ENCODE data around the gene CEMP1. TPM values are rescaled to one million over a fixed set of nuclear protein-coding genes. Genes with fewer than 3 reads are reported as not detected.
"Not testable (repeated sequence)": the region's sequence is repeated elsewhere in the genome, so short reads cannot be mapped to it uniquely, and the experiment has no call there.

CEMP1 gene
- total RNA-seq, 1 donor from 2014 or later: not detected

DNA sequence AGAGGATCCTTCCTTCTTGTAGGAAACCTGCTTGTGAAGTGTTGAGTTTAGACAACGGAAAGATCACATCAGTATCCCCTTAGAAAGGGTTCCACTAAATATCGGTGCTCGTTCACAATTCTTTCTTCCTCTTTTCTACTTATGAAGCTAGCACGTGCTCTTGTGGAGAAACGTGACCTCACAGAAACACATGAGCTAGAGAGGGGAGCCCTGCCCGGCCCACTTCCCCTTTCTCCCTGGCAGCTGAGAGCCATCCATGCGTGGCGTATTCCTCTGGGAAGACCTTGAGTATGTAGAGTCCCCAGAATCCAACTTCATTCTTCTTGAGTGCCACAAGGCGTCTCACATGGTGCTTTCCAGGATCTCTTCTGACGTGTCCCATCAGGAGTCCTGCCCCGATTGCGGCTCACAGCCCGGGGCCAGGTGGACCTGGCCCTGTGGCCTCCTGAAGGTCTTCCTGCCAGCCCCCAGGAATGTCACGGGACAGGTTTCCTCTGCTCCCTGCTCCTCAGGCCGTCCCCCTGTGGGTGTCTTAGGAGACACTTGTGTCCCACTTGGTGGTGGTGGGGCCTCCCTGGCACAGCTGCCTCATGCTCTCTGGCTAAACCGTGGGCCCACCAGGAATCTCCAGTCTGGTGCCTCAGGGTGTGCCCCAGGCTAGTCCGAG lies 29.1 kb upstream of the CEMP1 start:
- not testable (repeated sequence) for H3K9ac ChIP-seq (ENCODE audit: low read depth in 1 of 3, low read length in 3 of 3); H3K4me1 ChIP-seq (ENCODE audit: control insufficient read depth in 3 of 3, insufficient read depth in 3 of 3, low read length in 3 of 3); H3K27me3 ChIP-seq (ENCODE audit: control insufficient read depth in 3 of 3, insufficient read depth in 3 of 3, low read length in 3 of 3); H3K4me3 ChIP-seq (ENCODE audit: low read length in 3 of 3); H3K9me3 ChIP-seq (ENCODE audit: control insufficient read depth in 3 of 3, low read length in 3 of 3); H3K27ac ChIP-seq (ENCODE audit: low read depth, low read length); H3K36me3 ChIP-seq (ENCODE audit: control insufficient read depth in 3 of 3, insufficient read depth in 3 of 3, low read length in 3 of 3)

DNA sequence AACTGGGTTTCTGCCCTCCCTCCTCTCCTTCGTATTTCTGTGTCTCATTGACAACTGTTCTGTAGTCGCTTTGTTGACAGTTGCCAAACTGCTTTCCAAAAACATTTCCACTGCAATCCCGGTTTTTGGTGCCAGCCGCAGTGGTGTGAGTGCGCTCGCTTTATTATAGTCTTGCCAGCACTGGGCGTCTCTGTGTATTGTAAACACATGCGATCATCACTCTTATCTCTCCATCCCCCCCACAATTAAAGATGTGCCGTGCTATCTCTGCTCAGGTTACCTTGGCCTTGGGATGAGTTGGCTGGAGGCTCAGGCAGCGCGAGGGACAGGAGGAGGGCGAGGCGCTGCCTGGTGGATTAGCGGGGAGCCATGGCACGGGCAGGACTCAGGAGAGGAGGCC lies 25.9 kb upstream of the CEMP1 start:
- not testable (repeated sequence) for H3K36me3 ChIP-seq (ENCODE audit: control insufficient read depth in 3 of 3, insufficient read depth in 3 of 3, low read length in 3 of 3); H3K9me3 ChIP-seq (ENCODE audit: control insufficient read depth in 3 of 3, low read length in 3 of 3); H3K27me3 ChIP-seq (ENCODE audit: control insufficient read depth in 3 of 3, insufficient read depth in 3 of 3, low read length in 3 of 3); H3K4me1 ChIP-seq (ENCODE audit: control insufficient read depth in 3 of 3, insufficient read depth in 3 of 3, low read length in 3 of 3); H3K9ac ChIP-seq (ENCODE audit: low read depth in 1 of 3, low read length in 3 of 3); H3K4me3 ChIP-seq (ENCODE audit: low read length in 3 of 3); H3K27ac ChIP-seq (ENCODE audit: low read depth, low read length)

DNA sequence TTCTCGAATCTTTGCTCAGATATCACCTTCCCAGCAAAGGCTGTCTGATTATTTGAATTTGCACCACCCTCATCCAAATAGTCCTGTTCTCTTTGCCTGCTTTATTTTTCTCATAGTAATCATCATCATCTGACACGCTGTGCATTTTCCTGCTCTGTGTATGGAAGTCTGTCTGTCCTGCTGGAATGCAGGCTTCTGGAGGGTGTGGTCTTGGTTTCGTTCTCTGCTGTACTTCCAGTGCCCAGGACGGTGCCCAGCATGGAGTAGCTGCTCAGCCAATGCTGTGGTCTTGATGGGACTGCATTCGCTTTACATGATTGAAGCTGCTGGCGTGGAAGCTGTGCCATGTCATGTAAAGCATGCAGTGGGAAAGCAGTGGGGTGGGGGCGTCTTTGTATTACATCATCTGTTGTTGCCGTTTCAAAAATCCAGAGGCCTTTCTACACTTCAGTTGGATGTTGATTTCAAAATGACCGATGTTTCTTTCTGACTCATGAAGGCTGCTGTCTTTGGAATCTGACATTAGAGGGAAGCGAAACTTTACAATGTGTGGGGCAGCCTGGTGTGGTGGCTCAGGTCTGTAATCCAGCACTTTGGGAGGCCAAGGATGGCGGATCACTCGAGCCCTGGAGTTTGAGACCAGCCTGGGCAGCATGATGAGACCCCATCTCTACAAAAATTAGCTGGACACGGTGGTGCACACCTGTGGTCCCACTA lies 23.7 kb upstream of the CEMP1 start:
- H3K9me3 ChIP-seq (ENCODE audit: control insufficient read depth in 3 of 3, low read length in 3 of 3); H3K27me3 ChIP-seq (ENCODE audit: control insufficient read depth in 3 of 3, insufficient read depth in 3 of 3, low read length in 3 of 3); H3K36me3 ChIP-seq (ENCODE audit: control insufficient read depth in 3 of 3, insufficient read depth in 3 of 3, low read length in 3 of 3); H3K4me1 ChIP-seq (ENCODE audit: control insufficient read depth in 3 of 3, insufficient read depth in 3 of 3, low read length in 3 of 3); H3K4me3 ChIP-seq (ENCODE audit: low read length in 3 of 3); H3K27ac ChIP-seq (ENCODE audit: low read depth, low read length); H3K9ac ChIP-seq (ENCODE audit: low read depth in 1 of 3, low read length in 3 of 3): not testable (repeated sequence)

GRCh38 chr16:2551420-2551889 lies 20.2 kb upstream of the CEMP1 start:
- H3K27me3 ChIP-seq (ENCODE audit: control insufficient read depth in 3 of 3, insufficient read depth in 3 of 3, low read length in 3 of 3); H3K27ac ChIP-seq (ENCODE audit: low read depth, low read length); H3K9me3 ChIP-seq (ENCODE audit: control insufficient read depth in 3 of 3, low read length in 3 of 3): not testable (repeated sequence)

DNA sequence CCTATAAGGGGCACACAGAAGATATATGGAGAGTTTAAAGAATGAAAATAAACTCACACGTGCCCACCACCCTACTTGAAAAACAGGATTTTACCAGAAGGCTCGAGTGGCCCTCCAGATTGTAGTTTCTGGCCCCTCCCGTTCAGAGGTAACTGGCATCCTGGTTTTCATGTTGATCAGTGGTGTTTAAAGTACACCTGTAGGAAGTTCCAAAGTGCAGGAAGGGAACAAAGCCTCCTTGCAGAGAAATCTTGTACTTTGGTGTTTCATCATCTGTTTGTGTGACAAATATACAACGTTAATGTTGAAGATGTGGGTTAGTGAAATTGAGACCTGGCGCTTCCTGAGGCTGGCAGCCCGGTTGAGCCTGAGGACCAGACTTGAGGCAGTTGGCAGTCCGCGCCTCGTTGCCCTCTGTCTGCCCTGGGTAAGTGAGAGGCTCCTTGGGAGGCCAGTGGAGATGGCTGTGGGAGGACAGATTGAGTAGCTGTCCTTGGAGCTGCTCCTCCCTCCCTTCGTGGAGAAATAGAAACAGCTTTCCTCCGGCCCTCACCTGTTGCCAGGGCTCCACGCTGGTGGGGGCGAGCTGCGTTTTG lies 19.2 kb upstream of the CEMP1 start:
- not testable (repeated sequence) for H3K9me3 ChIP-seq (ENCODE audit: control insufficient read depth in 3 of 3, low read length in 3 of 3); H3K27me3 ChIP-seq (ENCODE audit: control insufficient read depth in 3 of 3, insufficient read depth in 3 of 3, low read length in 3 of 3); H3K36me3 ChIP-seq (ENCODE audit: control insufficient read depth in 3 of 3, insufficient read depth in 3 of 3, low read length in 3 of 3); H3K4me1 ChIP-seq (ENCODE audit: control insufficient read depth in 3 of 3, insufficient read depth in 3 of 3, low read length in 3 of 3); H3K4me3 ChIP-seq (ENCODE audit: low read length in 3 of 3); H3K9ac ChIP-seq (ENCODE audit: low read depth in 1 of 3, low read length in 3 of 3); H3K27ac ChIP-seq (ENCODE audit: low read depth, low read length)

More at GRCh38 chr16:2551420-2551889, 20.2 kb upstream of the CEMP1 start:
- H3K4me3 ChIP-seq (ENCODE audit: low read length in 3 of 3); H3K36me3 ChIP-seq (ENCODE audit: control insufficient read depth in 3 of 3, insufficient read depth in 3 of 3, low read length in 3 of 3); H3K4me1 ChIP-seq (ENCODE audit: control insufficient read depth in 3 of 3, insufficient read depth in 3 of 3, low read length in 3 of 3); H3K9ac ChIP-seq (ENCODE audit: low read depth in 1 of 3, low read length in 3 of 3): not testable (repeated sequence)

- not testable (repeated sequence) for H3K4me3 ChIP-seq (ENCODE audit: low read length in 3 of 3); H3K27ac ChIP-seq (ENCODE audit: low read depth, low read length); H3K36me3 ChIP-seq (ENCODE audit: control insufficient read depth in 3 of 3, insufficient read depth in 3 of 3, low read length in 3 of 3); H3K27me3 ChIP-seq (ENCODE audit: control insufficient read depth in 3 of 3, insufficient read depth in 3 of 3, low read length in 3 of 3); H3K9ac ChIP-seq (ENCODE audit: low read depth in 1 of 3, low read length in 3 of 3); H3K9me3 ChIP-seq (ENCODE audit: control insufficient read depth in 3 of 3, low read length in 3 of 3)
- H3K4me1 ChIP-seq (ENCODE audit: control insufficient read depth in 3 of 3, insufficient read depth in 3 of 3, low read length in 3 of 3): peaks cover 19 to 34% (median 23%) of the 10 kb centered on the region in 3 donors
Observed at GRCh38 chr16:2543771-2544170, 12.6 kb upstream of the CEMP1 start.

GRCh38 chr16:2541409-2541808 lies 10.2 kb upstream of the CEMP1 start:
- not testable (repeated sequence) for H3K27ac ChIP-seq (ENCODE audit: low read depth, low read length); H3K9me3 ChIP-seq (ENCODE audit: control insufficient read depth in 3 of 3, low read length in 3 of 3); H3K36me3 ChIP-seq (ENCODE audit: control insufficient read depth in 3 of 3, insufficient read depth in 3 of 3, low read length in 3 of 3); H3K4me3 ChIP-seq (ENCODE audit: low read length in 3 of 3); H3K27me3 ChIP-seq (ENCODE audit: control insufficient read depth in 3 of 3, insufficient read depth in 3 of 3, low read length in 3 of 3)
- Histone ChIP-seq H3K9ac (ENCODE audit: low read depth in 1 of 3, low read length in 3 of 3) (peak overlapping the region in 1 of 3 donors; percentile 54), H3K4me1 (ENCODE audit: control insufficient read depth in 3 of 3, insufficient read depth in 3 of 3, low read length in 3 of 3) (peaks cover 25 to 36% (median 28%) of the 10 kb centered on the region in 3 donors)

DNA sequence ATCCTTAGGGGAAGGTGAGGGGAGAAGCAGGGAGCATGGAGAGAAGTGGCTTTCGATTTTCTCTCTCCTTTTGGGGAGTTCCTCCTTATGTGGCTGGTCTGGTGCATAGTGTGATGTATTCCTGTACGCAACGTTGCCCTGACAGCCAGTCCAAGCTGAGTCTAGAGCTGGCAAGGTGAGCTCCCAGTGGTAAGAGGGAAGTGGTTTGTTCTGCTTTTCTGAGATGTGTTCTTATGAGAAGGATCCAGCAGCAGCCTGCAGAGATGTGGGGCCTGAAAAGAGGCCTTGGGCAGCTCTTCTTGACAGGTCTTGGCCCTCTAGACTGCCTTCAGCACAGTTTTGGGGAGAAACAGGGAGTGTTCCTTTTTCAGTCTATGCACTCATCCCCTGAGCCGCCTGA lies 9.7 kb upstream of the CEMP1 start:
- H3K27ac ChIP-seq (ENCODE audit: low read depth, low read length); H3K9me3 ChIP-seq (ENCODE audit: control insufficient read depth in 3 of 3, low read length in 3 of 3); H3K27me3 ChIP-seq (ENCODE audit: control insufficient read depth in 3 of 3, insufficient read depth in 3 of 3, low read length in 3 of 3); H3K9ac ChIP-seq (ENCODE audit: low read depth in 1 of 3, low read length in 3 of 3); H3K4me3 ChIP-seq (ENCODE audit: low read length in 3 of 3); H3K36me3 ChIP-seq (ENCODE audit: control insufficient read depth in 3 of 3, insufficient read depth in 3 of 3, low read length in 3 of 3): not testable (repeated sequence)
- peaks cover 29 to 38% (median 33%) of the 10 kb centered on the region in 3 donors for H3K4me1 ChIP-seq (ENCODE audit: control insufficient read depth in 3 of 3, insufficient read depth in 3 of 3, low read length in 3 of 3)

DNA sequence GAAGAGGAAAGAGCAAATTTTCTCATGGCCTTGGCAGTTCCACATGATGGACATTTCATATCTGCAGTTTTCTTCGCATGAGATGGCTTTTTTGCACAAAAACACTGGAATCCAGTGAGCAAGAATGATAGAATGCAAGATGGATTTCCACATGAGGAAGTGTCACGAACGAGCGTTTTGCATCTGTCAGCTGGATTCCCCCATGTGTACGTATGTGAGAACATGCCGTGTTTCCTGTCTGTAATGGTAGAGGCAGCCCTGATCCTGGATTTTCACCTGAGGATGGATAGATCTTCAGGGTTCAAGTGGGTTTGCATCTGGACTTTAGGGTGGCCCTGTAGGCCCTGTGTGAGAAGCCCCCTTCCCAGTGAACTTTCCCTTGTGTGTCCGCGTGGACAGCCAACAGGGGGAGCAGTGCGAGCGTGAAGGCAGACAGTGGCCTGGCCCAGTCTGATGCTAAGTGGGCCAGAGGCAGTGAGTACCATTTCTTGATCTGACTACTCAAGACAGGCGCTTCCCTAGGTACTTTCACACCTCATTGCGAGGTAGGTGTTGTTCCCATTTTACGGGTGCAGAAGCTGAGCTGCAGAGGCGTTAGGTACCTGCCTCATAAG lies 8.7 kb upstream of the CEMP1 start:
- H3K27ac ChIP-seq (ENCODE audit: low read depth, low read length); H3K9me3 ChIP-seq (ENCODE audit: control insufficient read depth in 3 of 3, low read length in 3 of 3); H3K4me3 ChIP-seq (ENCODE audit: low read length in 3 of 3); H3K27me3 ChIP-seq (ENCODE audit: control insufficient read depth in 3 of 3, insufficient read depth in 3 of 3, low read length in 3 of 3); H3K36me3 ChIP-seq (ENCODE audit: control insufficient read depth in 3 of 3, insufficient read depth in 3 of 3, low read length in 3 of 3): not testable (repeated sequence)
- peak overlapping the region in 1 of 3 donors; percentile 57 for H3K9ac ChIP-seq (ENCODE audit: low read depth in 1 of 3, low read length in 3 of 3)
- peaks cover 29 to 41% (median 35%) of the 10 kb centered on the region in 3 donors for H3K4me1 ChIP-seq (ENCODE audit: control insufficient read depth in 3 of 3, insufficient read depth in 3 of 3, low read length in 3 of 3)

Measured in skeletal muscle tissue (tissue), 4 donors.